HepG2 (cell line): ENCODE measurements around the gene AEBP1. TPM values are rescaled to one million over a fixed set of nuclear protein-coding genes. Genes with fewer than 3 reads are reported as not detected.

ENCODE experiments used
- CC2D1A ChIP-seq: sonication (generic); formaldehyde crosslinking; IDR thresholded peaks from 2 replicates; pipeline ENCODE4 v1.8.1; 2023; ENCODE audit warnings: mild to moderate bottlenecking, missing genetic modification reagents
- GTF2F1 ChIP-seq: fragments of 150-350 bp; IDR thresholded peaks from 2 replicates; pipeline ENCODE4 v1.6.1; 2014; ENCODE audit warnings: low read length
- KLF12 ChIP-seq: sonication (generic); formaldehyde crosslinking; IDR thresholded peaks from 2 replicates; pipeline ENCODE4 v1.4.0; 2020; ENCODE audit warnings: missing genetic modification reagents, borderline replicate concordance
- POLR2A ChIP-seq, 2 experiments: IDR thresholded peaks; 2 replicates each; pipeline ENCODE4 v1.6.1; 2011; ENCODE audit warnings: low read depth in 2 of 2, low read length in 2 of 2, mild to moderate bottlenecking in 1 of 2, moderate library complexity in 1 of 2; ENCODE audit not compliant: insufficient read depth in 1 of 2
- ZNF230 ChIP-seq: sonication (generic); formaldehyde crosslinking; IDR thresholded peaks from 2 replicates; pipeline ENCODE4 v1.4.0; 2020; ENCODE audit warnings: mild to moderate bottlenecking, missing genetic modification reagents
- ZNF644 ChIP-seq: IDR thresholded peaks from 2 replicates; pipeline ENCODE4 v1.6.1; 2016; ENCODE audit warnings: low read depth
- ZSCAN20 ChIP-seq: sonication (generic); formaldehyde crosslinking; IDR thresholded peaks from 2 replicates; pipeline ENCODE4 v1.4.0; 2020; ENCODE audit warnings: missing genetic modification reagents, mild to moderate bottlenecking, borderline replicate concordance
- polyA plus RNA-seq, 8 experiments: library from polyadenylated mRNA; depleted of rRNA in 3 of 8; stranded (reverse) in 7 of 8; unstranded in 1 of 8; fragments of >200 nt; fragmentation: Illumina TruSeq in 4 of 8; extraction: Trizol in 4 of 8; gene quantifications; 2 replicates each; pipeline versions ENCODE4 v1.2.1 to v1.2.3, GENCODE V29; 2011 to 2016; ENCODE audit warnings: low read depth in 4 of 8, missing spikeins in 1 of 8, mixed read lengths in 1 of 8; ENCODE audit not compliant: insufficient read depth in 1 of 8
- total RNA-seq, 5 experiments: library from RNA; depleted of rRNA; stranded (reverse); fragments of >200 nt; fragmentation: Illumina TruSeq; extraction: Trizol; gene quantifications; 2 replicates each; pipeline ENCODE4 v1.2.3, GENCODE V29; 2016; ENCODE audit warnings: low read depth in 1 of 5
- TF ChIP-seq, protein P1 (sequence below): sonication (generic); formaldehyde crosslinking; IDR thresholded peaks from 2 replicates; pipeline ENCODE4 v1.4.0; 2020; ENCODE audit warnings: mild to moderate bottlenecking, missing genetic modification reagents

AEBP1 gene
- total and polyA plus RNA-seq, 2 of the 13 experiments (the other 11 are each of a cell fraction or from before 2014, with no cell fraction given) = 0.22 to 0.55 TPM

DNA sequence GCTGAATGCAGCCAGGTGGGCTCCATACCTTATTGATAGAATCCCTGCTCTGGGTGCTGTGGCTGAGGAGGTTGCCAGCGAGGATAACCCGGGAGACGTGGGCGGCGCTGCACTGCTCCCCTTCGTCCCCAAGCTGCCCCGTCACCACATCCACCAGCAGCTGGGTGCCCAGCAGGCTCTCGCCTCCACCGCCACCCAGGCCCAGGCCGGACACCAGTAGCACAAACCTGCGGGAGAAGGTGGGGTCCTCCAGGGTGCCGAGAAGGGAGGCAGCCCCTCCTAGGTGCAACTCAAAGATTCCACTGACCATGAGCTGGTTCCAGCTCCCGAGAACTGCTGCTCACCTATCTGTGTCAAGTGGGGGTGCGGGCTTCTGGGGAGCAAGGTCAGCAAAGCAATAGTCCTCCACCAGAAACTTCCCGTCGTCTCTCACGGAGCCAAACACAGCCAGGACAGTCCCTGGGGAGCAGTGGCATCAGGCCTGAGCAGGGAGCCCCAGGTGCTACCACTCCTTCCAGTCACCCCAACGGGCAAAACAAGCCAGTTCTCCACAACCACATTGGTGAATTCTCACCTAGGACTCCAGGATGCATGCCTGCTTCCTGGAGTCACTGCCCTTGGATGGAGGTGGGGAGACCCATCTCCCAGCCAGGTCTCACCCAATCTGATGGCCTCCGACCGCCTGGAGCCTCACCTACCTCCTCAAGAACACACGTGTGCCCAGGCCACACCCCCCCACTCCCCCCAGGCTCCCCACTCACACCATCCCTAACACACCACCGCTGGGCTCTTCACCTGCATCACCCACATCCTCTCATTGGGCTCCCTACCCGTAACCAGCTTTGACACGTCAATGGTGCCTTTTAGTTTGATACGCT, 12.9 kb downstream of the AEBP1 start (continued):
- TF ChIP-seq, protein P1, sequence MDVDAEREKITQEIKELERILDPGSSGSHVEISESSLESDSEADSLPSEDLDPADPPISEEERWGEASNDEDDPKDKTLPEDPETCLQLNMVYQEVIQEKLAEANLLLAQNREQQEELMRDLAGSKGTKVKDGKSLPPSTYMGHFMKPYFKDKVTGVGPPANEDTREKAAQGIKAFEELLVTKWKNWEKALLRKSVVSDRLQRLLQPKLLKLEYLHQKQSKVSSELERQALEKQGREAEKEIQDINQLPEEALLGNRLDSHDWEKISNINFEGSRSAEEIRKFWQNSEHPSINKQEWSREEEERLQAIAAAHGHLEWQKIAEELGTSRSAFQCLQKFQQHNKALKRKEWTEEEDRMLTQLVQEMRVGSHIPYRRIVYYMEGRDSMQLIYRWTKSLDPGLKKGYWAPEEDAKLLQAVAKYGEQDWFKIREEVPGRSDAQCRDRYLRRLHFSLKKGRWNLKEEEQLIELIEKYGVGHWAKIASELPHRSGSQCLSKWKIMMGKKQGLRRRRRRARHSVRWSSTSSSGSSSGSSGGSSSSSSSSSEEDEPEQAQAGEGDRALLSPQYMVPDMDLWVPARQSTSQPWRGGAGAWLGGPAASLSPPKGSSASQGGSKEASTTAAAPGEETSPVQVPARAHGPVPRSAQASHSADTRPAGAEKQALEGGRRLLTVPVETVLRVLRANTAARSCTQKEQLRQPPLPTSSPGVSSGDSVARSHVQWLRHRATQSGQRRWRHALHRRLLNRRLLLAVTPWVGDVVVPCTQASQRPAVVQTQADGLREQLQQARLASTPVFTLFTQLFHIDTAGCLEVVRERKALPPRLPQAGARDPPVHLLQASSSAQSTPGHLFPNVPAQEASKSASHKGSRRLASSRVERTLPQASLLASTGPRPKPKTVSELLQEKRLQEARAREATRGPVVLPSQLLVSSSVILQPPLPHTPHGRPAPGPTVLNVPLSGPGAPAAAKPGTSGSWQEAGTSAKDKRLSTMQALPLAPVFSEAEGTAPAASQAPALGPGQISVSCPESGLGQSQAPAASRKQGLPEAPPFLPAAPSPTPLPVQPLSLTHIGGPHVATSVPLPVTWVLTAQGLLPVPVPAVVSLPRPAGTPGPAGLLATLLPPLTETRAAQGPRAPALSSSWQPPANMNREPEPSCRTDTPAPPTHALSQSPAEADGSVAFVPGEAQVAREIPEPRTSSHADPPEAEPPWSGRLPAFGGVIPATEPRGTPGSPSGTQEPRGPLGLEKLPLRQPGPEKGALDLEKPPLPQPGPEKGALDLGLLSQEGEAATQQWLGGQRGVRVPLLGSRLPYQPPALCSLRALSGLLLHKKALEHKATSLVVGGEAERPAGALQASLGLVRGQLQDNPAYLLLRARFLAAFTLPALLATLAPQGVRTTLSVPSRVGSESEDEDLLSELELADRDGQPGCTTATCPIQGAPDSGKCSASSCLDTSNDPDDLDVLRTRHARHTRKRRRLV (CRISPR knock-in tag) = no peak
- no peak for TF ChIP-seq GTF2F1
- TF ChIP-seq CC2D1A (CRISPR knock-in tag) = no peak
- TF ChIP-seq KLF12 (CRISPR knock-in tag) = no peak
- TF ChIP-seq ZNF230 (CRISPR knock-in tag) = no peak
- TF ChIP-seq ZNF644 (CRISPR knock-in tag) = no peak
- no peak for TF ChIP-seq POLR2A (IDR thresholded peaks at IDR 0.05; ENCODE audit: insufficient read depth in 1 of 2, low read depth in 2 of 2, low read length in 2 of 2)
- no peak for TF ChIP-seq ZSCAN20 (CRISPR knock-in tag)
